ENCODE results near the gene MAP3K20.

The MAP3K20 gene

DNA sequence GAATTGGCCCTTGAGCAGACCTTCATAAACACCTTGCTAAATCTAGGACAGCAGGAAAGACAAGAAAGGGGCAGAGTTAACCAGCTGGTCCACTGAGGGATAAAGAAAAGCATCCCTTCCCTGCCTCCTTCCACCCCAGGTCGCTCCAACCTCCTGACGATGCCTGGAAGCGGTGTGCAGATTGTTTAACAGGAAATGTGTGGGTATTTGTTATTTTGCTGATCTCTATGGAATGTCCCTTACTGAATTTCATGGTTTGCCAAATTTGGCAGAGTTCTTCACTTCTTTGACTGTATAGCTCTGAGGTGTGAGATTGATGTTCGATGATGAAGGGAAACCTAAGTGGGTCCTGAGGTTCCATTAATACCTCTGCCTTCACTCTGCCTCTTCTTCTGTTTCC, 72.9 kb downstream of the MAP3K20 start:
- peaks cover 14% of the 10 kb centered on the region for H3K36me3 Mint-ChIP-seq (ENCODE audit: low read depth)
- no peak for DNase-seq
- peaks cover 5% of the 10 kb centered on the region for H3K9me3 Mint-ChIP-seq
- no peaks in the 10 kb centered on the region for H3K4me1 Mint-ChIP-seq
- H3K27ac Mint-ChIP-seq: no peak overlapping the region
- no peak overlapping the region for H3K4me3 Mint-ChIP-seq
- no peaks in the 10 kb centered on the region for H3K27me3 Mint-ChIP-seq (ENCODE audit: low read depth, poor library complexity)
- TF ChIP-seq, protein P1, sequence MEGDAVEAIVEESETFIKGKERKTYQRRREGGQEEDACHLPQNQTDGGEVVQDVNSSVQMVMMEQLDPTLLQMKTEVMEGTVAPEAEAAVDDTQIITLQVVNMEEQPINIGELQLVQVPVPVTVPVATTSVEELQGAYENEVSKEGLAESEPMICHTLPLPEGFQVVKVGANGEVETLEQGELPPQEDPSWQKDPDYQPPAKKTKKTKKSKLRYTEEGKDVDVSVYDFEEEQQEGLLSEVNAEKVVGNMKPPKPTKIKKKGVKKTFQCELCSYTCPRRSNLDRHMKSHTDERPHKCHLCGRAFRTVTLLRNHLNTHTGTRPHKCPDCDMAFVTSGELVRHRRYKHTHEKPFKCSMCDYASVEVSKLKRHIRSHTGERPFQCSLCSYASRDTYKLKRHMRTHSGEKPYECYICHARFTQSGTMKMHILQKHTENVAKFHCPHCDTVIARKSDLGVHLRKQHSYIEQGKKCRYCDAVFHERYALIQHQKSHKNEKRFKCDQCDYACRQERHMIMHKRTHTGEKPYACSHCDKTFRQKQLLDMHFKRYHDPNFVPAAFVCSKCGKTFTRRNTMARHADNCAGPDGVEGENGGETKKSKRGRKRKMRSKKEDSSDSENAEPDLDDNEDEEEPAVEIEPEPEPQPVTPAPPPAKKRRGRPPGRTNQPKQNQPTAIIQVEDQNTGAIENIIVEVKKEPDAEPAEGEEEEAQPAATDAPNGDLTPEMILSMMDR (IDR thresholded peaks at IDR 0.05): no peak

DNA sequence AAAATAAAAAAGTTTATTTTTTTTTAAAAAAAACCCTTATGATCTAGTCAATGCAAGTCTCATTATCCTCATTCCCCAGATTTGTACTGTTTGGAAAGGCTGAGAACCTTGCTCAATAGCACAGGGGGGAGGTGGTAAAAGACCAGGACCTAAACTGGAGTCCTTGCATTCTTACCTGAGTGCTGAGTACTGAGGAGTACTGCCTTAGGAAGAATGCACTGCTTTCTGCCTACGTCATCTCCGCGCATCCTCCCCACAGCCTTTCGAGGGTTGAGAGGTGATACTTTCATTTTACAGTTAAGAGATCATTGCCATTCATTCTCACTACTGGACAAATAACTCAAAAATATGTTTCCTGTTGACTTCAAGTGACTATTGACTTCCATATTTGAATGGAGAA, 73.8 kb downstream of the MAP3K20 start:
- peaks cover 4% of the 10 kb centered on the region for H3K9me3 Mint-ChIP-seq
- no peak for DNase-seq
- H3K27ac Mint-ChIP-seq: peak overlapping the region; percentile 24
- TF ChIP-seq, protein P1 (IDR thresholded peaks at IDR 0.05): no peak
- no peak overlapping the region for H3K4me3 Mint-ChIP-seq
- no peaks in the 10 kb centered on the region for H3K27me3 Mint-ChIP-seq (ENCODE audit: low read depth, poor library complexity)
- H3K36me3 Mint-ChIP-seq (ENCODE audit: low read depth): peaks cover 18% of the 10 kb centered on the region
- no peaks in the 10 kb centered on the region for H3K4me1 Mint-ChIP-seq

DNA sequence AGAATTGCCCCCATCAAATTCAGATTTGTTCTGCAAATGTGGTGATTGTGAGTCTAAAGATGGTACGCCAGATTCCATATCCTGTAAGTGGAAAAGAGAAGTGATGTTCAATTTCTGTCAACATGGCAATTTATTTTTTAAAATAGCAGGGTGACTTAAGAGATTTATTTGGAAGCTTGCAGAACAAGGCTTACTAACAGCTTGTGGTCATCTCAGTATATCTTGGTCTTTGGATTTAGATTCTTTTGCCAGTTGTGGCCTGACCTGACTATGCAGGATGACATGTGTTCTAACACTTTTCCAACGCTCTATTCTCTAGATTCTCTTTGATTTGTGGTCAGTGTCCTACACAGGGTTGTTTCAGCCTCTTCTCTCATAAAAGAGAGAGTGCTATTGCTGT, 74.4 kb downstream of the MAP3K20 start:
- no peak for DNase-seq
- peaks cover 24% of the 10 kb centered on the region for H3K36me3 Mint-ChIP-seq (ENCODE audit: low read depth)
- peak overlapping the region; percentile 24 for H3K27ac Mint-ChIP-seq

DNA sequence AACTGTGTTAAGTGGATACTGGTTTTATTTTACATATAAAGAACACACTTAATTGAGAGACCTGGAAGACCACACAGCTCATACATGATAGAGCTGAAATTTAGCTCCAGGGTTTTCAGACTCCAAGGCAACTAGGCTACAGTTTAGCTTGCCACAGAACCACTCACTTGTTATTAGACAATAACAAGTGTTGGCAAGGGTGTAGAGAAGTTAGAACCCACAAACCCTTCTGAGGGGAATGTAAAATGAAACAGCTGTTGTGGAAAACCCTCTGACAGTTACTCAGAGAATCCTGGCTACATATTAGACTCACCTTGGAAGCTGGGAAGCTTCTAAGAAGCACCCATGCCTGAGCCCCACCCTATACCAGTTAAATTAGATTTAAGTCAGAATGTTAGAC, 75.3 kb downstream of the MAP3K20 start:
- H3K9me3 Mint-ChIP-seq: peaks cover 19% of the 10 kb centered on the region
- H3K4me3 Mint-ChIP-seq: no peak overlapping the region
- H3K36me3 Mint-ChIP-seq (ENCODE audit: low read depth): peaks cover 33% of the 10 kb centered on the region
- H3K4me1 Mint-ChIP-seq: no peaks in the 10 kb centered on the region
- H3K27ac Mint-ChIP-seq: no peak overlapping the region
- DNase-seq: no peak
- TF ChIP-seq, protein P1 (IDR thresholded peaks at IDR 0.05): no peak
- no peaks in the 10 kb centered on the region for H3K27me3 Mint-ChIP-seq (ENCODE audit: low read depth, poor library complexity)

More for the DNA sequence above, 74.4 kb downstream of the MAP3K20 start:
- H3K4me3 Mint-ChIP-seq: no peak overlapping the region
- TF ChIP-seq, protein P1 (IDR thresholded peaks at IDR 0.05): no peak
- no peaks in the 10 kb centered on the region for H3K27me3 Mint-ChIP-seq (ENCODE audit: low read depth, poor library complexity)
- peaks cover 10% of the 10 kb centered on the region for H3K9me3 Mint-ChIP-seq
- H3K4me1 Mint-ChIP-seq: no peaks in the 10 kb centered on the region

DNA sequence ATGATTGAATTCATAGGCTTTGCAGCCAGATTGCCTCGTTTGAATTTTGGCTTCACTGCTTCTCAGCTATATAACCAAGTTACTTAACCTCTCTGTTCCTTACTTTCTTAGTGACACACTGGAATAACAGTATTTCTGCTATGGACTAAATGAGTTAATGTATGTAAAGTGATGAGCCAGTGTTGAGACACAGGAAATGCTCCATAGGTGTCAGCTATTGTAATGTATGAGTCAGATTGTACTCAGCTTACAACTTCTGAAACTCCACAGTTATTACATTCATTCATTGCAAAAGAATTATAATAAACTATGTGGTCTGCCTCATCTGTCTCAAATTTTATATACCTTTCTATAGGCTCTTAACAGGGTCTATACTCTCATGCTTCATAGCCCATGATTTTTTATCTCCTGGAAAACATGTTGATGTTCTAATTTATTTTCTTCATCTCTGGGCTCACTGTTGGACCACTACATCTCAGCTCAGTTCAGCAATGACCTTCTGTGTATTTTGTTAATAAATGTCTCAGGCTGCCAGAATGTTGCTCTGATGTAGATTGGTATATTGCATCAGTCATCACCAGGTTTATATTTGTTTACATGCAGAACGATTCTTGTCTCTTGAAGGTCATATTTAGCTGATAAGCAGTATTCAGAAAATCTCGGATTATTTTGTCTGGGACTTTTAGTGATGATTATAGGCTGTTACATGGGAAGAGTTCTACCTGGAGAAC, 76.2 kb downstream of the MAP3K20 start:
- Mint-ChIP-seq H3K4me3 (no peak overlapping the region), H3K9me3 (peaks cover 27% of the 10 kb centered on the region), H3K27ac (no peak overlapping the region), H3K4me1 (no peaks in the 10 kb centered on the region), H3K27me3 (ENCODE audit: low read depth, poor library complexity) (no peaks in the 10 kb centered on the region), H3K36me3 (ENCODE audit: low read depth) (peaks cover 38% of the 10 kb centered on the region)
- TF ChIP-seq, protein P1 (IDR thresholded peaks at IDR 0.05): no peak
- no peak for DNase-seq

DNA sequence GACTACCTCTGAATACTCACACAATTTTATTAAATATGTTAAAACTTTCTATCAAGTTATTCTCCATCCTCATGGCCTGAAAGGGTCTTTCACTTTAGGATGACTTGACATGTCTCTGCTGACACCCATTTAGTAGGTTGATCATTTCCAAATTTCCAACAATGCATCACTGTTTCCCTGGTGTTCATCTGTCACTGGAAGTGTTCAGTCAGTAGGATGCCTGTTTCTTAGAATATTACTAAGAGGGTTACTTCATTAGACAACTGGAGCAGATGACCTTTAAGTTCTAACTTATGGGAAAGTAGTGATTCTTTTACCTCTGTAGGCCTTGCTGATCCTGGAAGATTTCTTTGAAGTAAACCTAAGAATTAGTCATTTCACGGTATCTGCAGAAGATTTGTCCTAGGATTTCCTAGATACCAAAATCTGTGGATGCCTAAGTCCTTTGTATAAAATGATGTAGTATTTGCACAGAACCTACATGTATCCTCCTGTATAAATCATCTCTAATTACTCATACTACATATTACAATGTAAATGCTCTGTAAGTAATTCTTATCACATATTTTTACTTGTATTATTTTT, 77.7 kb downstream of the MAP3K20 start:
- Mint-ChIP-seq H3K36me3 (ENCODE audit: low read depth) (peaks cover 42% of the 10 kb centered on the region), H3K27ac (no peak overlapping the region), H3K4me3 (no peak overlapping the region), H3K27me3 (ENCODE audit: low read depth, poor library complexity) (no peaks in the 10 kb centered on the region), H3K9me3 (peaks cover 31% of the 10 kb centered on the region), H3K4me1 (no peaks in the 10 kb centered on the region)
- no peak for DNase-seq
- TF ChIP-seq, protein P1 (IDR thresholded peaks at IDR 0.05): no peak
